Measurements from ENCODE around the gene ACTMAP. TPM values are rescaled to one million over a fixed set of nuclear protein-coding genes. Genes with fewer than 3 reads are reported as not detected.

The ACTMAP gene
- total and polyA plus RNA-seq, 9 of the 15 experiments (the other 6 are each of a cell fraction or from before 2014, with no cell fraction given) = 1.7 to 16.6 (median 4.9) TPM

DNA sequence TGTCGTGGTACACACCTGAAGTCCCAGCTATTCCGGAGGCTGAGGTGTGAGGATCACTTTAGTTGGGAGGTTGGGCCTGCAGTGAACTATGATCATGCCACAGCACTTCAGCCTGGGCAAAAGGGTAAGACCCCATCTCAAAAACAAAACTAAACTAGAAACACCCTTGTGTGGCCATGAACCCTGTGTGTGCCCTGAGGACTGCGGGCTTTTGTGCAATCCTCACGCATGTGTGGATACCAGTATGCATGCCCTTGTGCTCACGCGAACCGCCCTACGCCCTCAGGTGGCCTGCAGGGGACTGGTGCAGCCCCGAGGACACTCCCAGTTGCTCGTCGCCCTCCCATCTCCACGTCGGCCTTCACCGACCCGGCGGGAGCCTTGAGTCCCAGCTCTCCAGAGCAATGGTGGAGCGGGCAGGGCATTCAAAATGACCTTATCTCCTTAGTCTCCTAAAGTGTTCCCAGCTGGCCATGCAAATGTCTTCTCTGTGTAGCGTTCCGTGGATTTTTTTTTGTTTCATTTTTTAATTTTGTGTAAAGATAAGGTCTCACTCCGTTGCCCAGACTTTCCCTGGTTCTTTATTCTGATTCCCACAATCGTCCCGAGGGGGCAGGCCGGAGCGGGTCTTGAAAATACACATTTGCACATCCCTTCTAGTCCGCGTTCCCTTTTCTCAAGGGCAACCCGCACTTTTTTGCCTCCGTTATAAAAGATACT, 47.8 kb upstream of the ACTMAP start (continued):
- TF ChIP-seq, protein P1, sequence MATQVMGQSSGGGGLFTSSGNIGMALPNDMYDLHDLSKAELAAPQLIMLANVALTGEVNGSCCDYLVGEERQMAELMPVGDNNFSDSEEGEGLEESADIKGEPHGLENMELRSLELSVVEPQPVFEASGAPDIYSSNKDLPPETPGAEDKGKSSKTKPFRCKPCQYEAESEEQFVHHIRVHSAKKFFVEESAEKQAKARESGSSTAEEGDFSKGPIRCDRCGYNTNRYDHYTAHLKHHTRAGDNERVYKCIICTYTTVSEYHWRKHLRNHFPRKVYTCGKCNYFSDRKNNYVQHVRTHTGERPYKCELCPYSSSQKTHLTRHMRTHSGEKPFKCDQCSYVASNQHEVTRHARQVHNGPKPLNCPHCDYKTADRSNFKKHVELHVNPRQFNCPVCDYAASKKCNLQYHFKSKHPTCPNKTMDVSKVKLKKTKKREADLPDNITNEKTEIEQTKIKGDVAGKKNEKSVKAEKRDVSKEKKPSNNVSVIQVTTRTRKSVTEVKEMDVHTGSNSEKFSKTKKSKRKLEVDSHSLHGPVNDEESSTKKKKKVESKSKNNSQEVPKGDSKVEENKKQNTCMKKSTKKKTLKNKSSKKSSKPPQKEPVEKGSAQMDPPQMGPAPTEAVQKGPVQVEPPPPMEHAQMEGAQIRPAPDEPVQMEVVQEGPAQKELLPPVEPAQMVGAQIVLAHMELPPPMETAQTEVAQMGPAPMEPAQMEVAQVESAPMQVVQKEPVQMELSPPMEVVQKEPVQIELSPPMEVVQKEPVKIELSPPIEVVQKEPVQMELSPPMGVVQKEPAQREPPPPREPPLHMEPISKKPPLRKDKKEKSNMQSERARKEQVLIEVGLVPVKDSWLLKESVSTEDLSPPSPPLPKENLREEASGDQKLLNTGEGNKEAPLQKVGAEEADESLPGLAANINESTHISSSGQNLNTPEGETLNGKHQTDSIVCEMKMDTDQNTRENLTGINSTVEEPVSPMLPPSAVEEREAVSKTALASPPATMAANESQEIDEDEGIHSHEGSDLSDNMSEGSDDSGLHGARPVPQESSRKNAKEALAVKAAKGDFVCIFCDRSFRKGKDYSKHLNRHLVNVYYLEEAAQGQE (IDR thresholded peaks at IDR 0.05; ENCODE audit: borderline replicate concordance) = no peak
- TF ChIP-seq, protein P1 (CRISPR knock-in tag; IDR thresholded peaks at IDR 0.05; ENCODE audit: low read depth) = 0 out of 2 replicates have a peak, but pooled peaks have one; percentile 14
- peak; percentile 62; the same call in 1 of the 2 replicates for TF ChIP-seq ESRRA (IDR thresholded peaks at IDR 0.05; ENCODE audit: borderline replicate concordance, low read depth)
- no peak for TF ChIP-seq ZFP36 (IDR thresholded peaks at IDR 0.05; ENCODE audit: low read depth, low read length, partially characterized antibody)
- TF ChIP-seq POLR2A (conservative IDR thresholded peaks at IDR 0.05) = peak; percentile 76
- TF ChIP-seq ZFP1 (CRISPR knock-in tag; IDR thresholded peaks at IDR 0.05) = no peak
- TF ChIP-seq, protein P2, sequence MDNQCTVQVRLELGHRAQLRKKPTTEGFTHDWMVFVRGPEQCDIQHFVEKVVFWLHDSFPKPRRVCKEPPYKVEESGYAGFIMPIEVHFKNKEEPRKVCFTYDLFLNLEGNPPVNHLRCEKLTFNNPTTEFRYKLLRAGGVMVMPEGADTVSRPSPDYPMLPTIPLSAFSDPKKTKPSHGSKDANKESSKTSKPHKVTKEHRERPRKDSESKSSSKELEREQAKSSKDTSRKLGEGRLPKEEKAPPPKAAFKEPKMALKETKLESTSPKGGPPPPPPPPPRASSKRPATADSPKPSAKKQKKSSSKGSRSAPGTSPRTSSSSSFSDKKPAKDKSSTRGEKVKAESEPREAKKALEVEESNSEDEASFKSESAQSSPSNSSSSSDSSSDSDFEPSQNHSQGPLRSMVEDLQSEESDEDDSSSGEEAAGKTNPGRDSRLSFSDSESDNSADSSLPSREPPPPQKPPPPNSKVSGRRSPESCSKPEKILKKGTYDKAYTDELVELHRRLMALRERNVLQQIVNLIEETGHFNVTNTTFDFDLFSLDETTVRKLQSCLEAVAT (IDR thresholded peaks at IDR 0.05) = peak; percentile 38 to 45; a peak in 1 of 4 replicates
- TF ChIP-seq, protein P3, sequence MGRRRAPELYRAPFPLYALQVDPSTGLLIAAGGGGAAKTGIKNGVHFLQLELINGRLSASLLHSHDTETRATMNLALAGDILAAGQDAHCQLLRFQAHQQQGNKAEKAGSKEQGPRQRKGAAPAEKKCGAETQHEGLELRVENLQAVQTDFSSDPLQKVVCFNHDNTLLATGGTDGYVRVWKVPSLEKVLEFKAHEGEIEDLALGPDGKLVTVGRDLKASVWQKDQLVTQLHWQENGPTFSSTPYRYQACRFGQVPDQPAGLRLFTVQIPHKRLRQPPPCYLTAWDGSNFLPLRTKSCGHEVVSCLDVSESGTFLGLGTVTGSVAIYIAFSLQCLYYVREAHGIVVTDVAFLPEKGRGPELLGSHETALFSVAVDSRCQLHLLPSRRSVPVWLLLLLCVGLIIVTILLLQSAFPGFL (CRISPR knock-in tag; IDR thresholded peaks at IDR 0.05) = peak; percentile 81; the same call in 1 of the 2 replicates
- TF ChIP-seq, protein P4, sequence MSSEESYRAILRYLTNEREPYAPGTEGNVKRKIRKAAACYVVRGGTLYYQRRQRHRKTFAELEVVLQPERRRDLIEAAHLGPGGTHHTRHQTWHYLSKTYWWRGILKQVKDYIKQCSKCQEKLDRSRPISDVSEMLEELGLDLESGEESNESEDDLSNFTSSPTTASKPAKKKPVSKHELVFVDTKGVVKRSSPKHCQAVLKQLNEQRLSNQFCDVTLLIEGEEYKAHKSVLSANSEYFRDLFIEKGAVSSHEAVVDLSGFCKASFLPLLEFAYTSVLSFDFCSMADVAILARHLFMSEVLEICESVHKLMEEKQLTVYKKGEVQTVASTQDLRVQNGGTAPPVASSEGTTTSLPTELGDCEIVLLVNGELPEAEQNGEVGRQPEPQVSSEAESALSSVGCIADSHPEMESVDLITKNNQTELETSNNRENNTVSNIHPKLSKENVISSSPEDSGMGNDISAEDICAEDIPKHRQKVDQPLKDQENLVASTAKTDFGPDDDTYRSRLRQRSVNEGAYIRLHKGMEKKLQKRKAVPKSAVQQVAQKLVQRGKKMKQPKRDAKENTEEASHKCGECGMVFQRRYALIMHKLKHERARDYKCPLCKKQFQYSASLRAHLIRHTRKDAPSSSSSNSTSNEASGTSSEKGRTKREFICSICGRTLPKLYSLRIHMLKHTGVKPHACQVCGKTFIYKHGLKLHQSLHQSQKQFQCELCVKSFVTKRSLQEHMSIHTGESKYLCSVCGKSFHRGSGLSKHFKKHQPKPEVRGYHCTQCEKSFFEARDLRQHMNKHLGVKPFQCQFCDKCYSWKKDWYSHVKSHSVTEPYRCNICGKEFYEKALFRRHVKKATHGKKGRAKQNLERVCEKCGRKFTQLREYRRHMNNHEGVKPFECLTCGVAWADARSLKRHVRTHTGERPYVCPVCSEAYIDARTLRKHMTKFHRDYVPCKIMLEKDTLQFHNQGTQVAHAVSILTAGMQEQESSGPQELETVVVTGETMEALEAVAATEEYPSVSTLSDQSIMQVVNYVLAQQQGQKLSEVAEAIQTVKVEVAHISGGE (CRISPR knock-in tag; IDR thresholded peaks at IDR 0.05) = peak in 1 of 3 experiments; percentile 61; a peak in 1 of 6 replicates
- no peak for TF ChIP-seq CEBPG (CRISPR knock-in tag; IDR thresholded peaks at IDR 0.05)
- peak in 1 of 2 experiments; percentile 20; a peak in 1 of 4 replicates for TF ChIP-seq CEBPG (tag; conservative IDR thresholded peaks at IDR 0.05 in 1 of 2, IDR thresholded peaks at IDR 0.05 in 1 of 2)

Measured in K562 (cell line).